HepG2 (cell line): ENCODE data around the gene BATF2. TPM values are rescaled to one million over a fixed set of nuclear protein-coding genes. Genes with fewer than 3 reads are reported as not detected.

Experiments used
- ATAC-seq: fragments of 200-7000 bp; cut with Tn5 transposase; 3 replicates; pipeline ENCODE4 v1.9.1; 2020; ENCODE audit warnings: mild to moderate bottlenecking, moderate library complexity
- BruUV-seq: library from RNA; stranded (reverse); fragments of 400-500 nt; replicated peaks from 2 replicates; lab custom pipeline; 2021; lab: Mats Ljungman, UMichigan
- CTCF ChIA-PET: fragments of 300-600 bp; formaldehyde crosslinking; extraction: SDS; loops from one replicate; lab custom pipeline; 2021; ENCODE audit warnings: low total read pairs, inconsistent platforms, low intra/inter-chr PET ratio; lab: Yijun Ruan, JAX
- POLR2A ChIA-PET: fragments of 350-600 bp; sonication (Branson Sonifier 250); formaldehyde crosslinking; loops from one replicate; lab custom pipeline; 2020; ENCODE audit warnings: antibody characterized with exemption, inconsistent platforms; lab: Yijun Ruan, JAX
- DNase-seq: peaks from one replicate; pipeline ENCODE4 v3.0.0-alpha.2; 2015; ENCODE audit warnings: low spot score
- FAIRE-seq: peaks from 3 replicates; lab custom pipeline; 2011; peaks lifted over from hg19 to GRCh38; lab: Jason Lieb, UNC
- H2AFZ ChIP-seq: one replicate; pipeline ENCODE4 v1.6.1; 2011; ENCODE audit warnings: low read length, inconsistent platforms
- H3K27ac ChIP-seq: fragments of 300-600 bp; 3 replicates; pipeline ENCODE4 v1.8.0; 2011; ENCODE audit warnings: mixed run types, mild to moderate bottlenecking, mixed read lengths, low read length, inconsistent platforms; ENCODE audit not compliant: insufficient read depth; ENCODE audit errors: extremely low read length
- H3K27me3 ChIP-seq, 2 experiments: fragments of 200-600 bp in 1 of 2; 2 replicates in 1 of 2; 3 replicates in 1 of 2; pipeline versions ENCODE4 v1.6.0 to v1.8.0; 2011; ENCODE audit warnings: low read length in 2 of 2, mild to moderate bottlenecking in 2 of 2, moderate library complexity in 2 of 2, inconsistent platforms in 1 of 2; ENCODE audit not compliant: insufficient read depth in 2 of 2, control insufficient read depth in 1 of 2
- H3K36me3 ChIP-seq, 2 experiments: fragments of 200-600 bp in 1 of 2; replicated peaks in 1 of 2; 2 replicates in 1 of 2; 3 replicates in 1 of 2; pipeline versions ENCODE4 v1.5.1 to v1.8.0; 2011; ENCODE audit warnings: low read length in 2 of 2, inconsistent platforms in 1 of 2; ENCODE audit not compliant: insufficient read depth in 2 of 2, control insufficient read depth in 1 of 2
- H3K4me1 ChIP-seq: 2 replicates; pipeline ENCODE4 v1.5.1; 2012; ENCODE audit warnings: low read length, inconsistent platforms; ENCODE audit not compliant: insufficient read depth
- H3K4me2 ChIP-seq: 2 replicates; pipeline ENCODE4 v1.6.0; 2011; ENCODE audit warnings: low read depth, low read length, inconsistent platforms
- H3K4me3 ChIP-seq, 3 experiments: fragments of 200-600 bp in 1 of 3; sonication (generic), shearing (Covaris generic) in 1 of 3; replicated peaks in 1 of 3; 2 replicates each; pipeline ENCODE4 v1.5.1; 2011 to 2016; ENCODE audit warnings: low read length in 3 of 3, inconsistent platforms in 2 of 3, low read depth in 2 of 3, mild to moderate bottlenecking in 2 of 3, control low read depth in 1 of 3, mixed read lengths in 1 of 3; ENCODE audit not compliant: insufficient read depth in 1 of 3
- H3K79me2 ChIP-seq: one replicate; pipeline ENCODE4 v1.6.1; 2011; ENCODE audit warnings: low read length, inconsistent platforms; ENCODE audit not compliant: insufficient read depth
- H3K9ac ChIP-seq: 2 replicates; pipeline ENCODE4 v1.6.0; 2011; ENCODE audit warnings: mild to moderate bottlenecking, low read depth, low read length, inconsistent platforms; ENCODE audit not compliant: insufficient read depth
- H3K9me3 ChIP-seq: 2 replicates; pipeline ENCODE4 v1.5.1; 2012; ENCODE audit warnings: mild to moderate bottlenecking, low read length
- H4K20me1 ChIP-seq: 2 replicates; pipeline ENCODE4 v1.6.0; 2011; ENCODE audit warnings: inconsistent platforms, mild to moderate bottlenecking, low read length, moderate library complexity; ENCODE audit not compliant: insufficient read depth
- GTF3A ChIP-seq: sonication (generic); formaldehyde crosslinking; conservative IDR thresholded peaks from 2 replicates; pipeline ENCODE4 v1.4.0; 2020; ENCODE audit warnings: mild to moderate bottlenecking, missing genetic modification reagents
- KDM6A ChIP-seq: IDR thresholded peaks from 2 replicates; pipeline ENCODE4 v1.6.1; 2016; ENCODE audit warnings: low read depth
- MXD3 ChIP-seq: IDR thresholded peaks from 2 replicates; pipeline ENCODE4 v1.6.1; 2016; ENCODE audit warnings: mild to moderate bottlenecking, missing biosample characterization, missing genetic modification reagents
- NR2F2 ChIP-seq: IDR thresholded peaks from 2 replicates; pipeline ENCODE4 v1.6.1; 2012; ENCODE audit warnings: low read depth, inconsistent platforms, borderline replicate concordance
- SETDB1 ChIP-seq: sonication (generic); formaldehyde crosslinking; IDR thresholded peaks from 2 replicates; pipeline ENCODE4 v1.5.1; 2020; ENCODE audit warnings: missing genetic modification reagents, mild to moderate bottlenecking, borderline replicate concordance
- USF2 ChIP-seq, 2 experiments: sonication (generic) in 1 of 2; formaldehyde crosslinking in 1 of 2; IDR thresholded peaks; 2 replicates each; pipeline versions ENCODE4 v1.5.1 to v1.6.1; 2011 to 2020; ENCODE audit warnings: borderline replicate concordance in 1 of 2, low read depth in 1 of 2, low read length in 1 of 2, mild to moderate bottlenecking in 1 of 2, missing genetic modification reagents in 1 of 2, moderate library complexity in 1 of 2
- ZFP37 ChIP-seq: sonication (generic); formaldehyde crosslinking; IDR thresholded peaks from 2 replicates; pipeline ENCODE4 v1.4.0; 2020; ENCODE audit warnings: missing genetic modification reagents, borderline replicate concordance
- ZNF138 ChIP-seq: sonication (generic); formaldehyde crosslinking; IDR thresholded peaks from 2 replicates; pipeline ENCODE4 v1.5.0; 2020; ENCODE audit warnings: mild to moderate bottlenecking, low read depth, missing genetic modification reagents
- ZNF577 ChIP-seq: sonication (generic); formaldehyde crosslinking; IDR thresholded peaks from 2 replicates; pipeline ENCODE4 v1.4.0; 2020; ENCODE audit warnings: mild to moderate bottlenecking, low read depth, missing genetic modification reagents, borderline replicate concordance
- ZNF720 ChIP-seq: sonication (generic); formaldehyde crosslinking; IDR thresholded peaks from 2 replicates; pipeline ENCODE4 v1.4.0; 2020; ENCODE audit warnings: missing genetic modification reagents
- ZNF878 ChIP-seq: sonication (generic); formaldehyde crosslinking; IDR thresholded peaks from 2 replicates; pipeline ENCODE4 v1.8.1; 2023; ENCODE audit warnings: mild to moderate bottlenecking, missing genetic modification reagents, moderate library complexity
- WGBS: methylation state at CpG from one replicate; pipeline ENCODE4 v1.1.6; 2017; ENCODE audit warnings: low lambda C conversion rate; 5-methylcytosine and 5-hydroxymethylcytosine counted together
- in situ Hi-C: cut with HindIII; loops from 2 replicates; pipeline ENCODE4 v1.10.0; 2017; ENCODE audit warnings: low pct_unique_long_range_greater_than_20kb; ENCODE audit not compliant: extremely low pct_ligation_motif_present
- intact Hi-C: fragments of 100-400 bp; cut with micrococcal nuclease; formaldehyde crosslinking; loops from one replicate; pipeline ENCODE4 v1.10.0; 2022; ENCODE audit not compliant: unreplicated experiment
- polyA plus RNA-seq, 8 experiments: library from polyadenylated mRNA; depleted of rRNA in 3 of 8; stranded (reverse) in 7 of 8; unstranded in 1 of 8; fragments of >200 nt; fragmentation: Illumina TruSeq in 4 of 8; extraction: Trizol in 4 of 8; gene quantifications; 2 replicates each; pipeline versions ENCODE4 v1.2.1 to v1.2.3, GENCODE V29; 2011 to 2016; ENCODE audit warnings: low read depth in 4 of 8, missing spikeins in 1 of 8, mixed read lengths in 1 of 8; ENCODE audit not compliant: insufficient read depth in 1 of 8
- total RNA-seq, 5 experiments: library from RNA; depleted of rRNA; stranded (reverse); fragments of >200 nt; fragmentation: Illumina TruSeq; extraction: Trizol; gene quantifications; 2 replicates each; pipeline ENCODE4 v1.2.3, GENCODE V29; 2016; ENCODE audit warnings: low read depth in 1 of 5
- TF ChIP-seq, protein P1 (sequence below): sonication (generic); formaldehyde crosslinking; IDR thresholded peaks from 2 replicates; pipeline ENCODE4 v1.4.0; 2020; ENCODE audit warnings: mild to moderate bottlenecking, missing genetic modification reagents
- TF ChIP-seq, protein P2 (sequence below), 2 experiments: sonication (generic) in 1 of 2; formaldehyde crosslinking in 1 of 2; IDR thresholded peaks; 2 replicates each; pipeline versions ENCODE4 v1.6.1 to v1.9.0; 2014 to 2022; ENCODE audit warnings: antibody characterized with exemption in 1 of 2, borderline replicate concordance in 1 of 2, inconsistent platforms in 1 of 2, low read depth in 1 of 2, missing genetic modification reagents in 1 of 2

BATF2 gene
- total and polyA plus RNA-seq, 2 of the 13 experiments (the other 11 are each of a cell fraction or from before 2014, with no cell fraction given), result 2.8 to 3.9 TPM

GRCh38 chr11:64951529-64951928 is 45.2 kb downstream of the BATF2 start:
- FAIRE-seq (no peak), ATAC-seq (no peak), DNase-seq (no peak)
- peaks cover 0 to 3% of the 10 kb centered on the region in 2 experiments; a peak in 2 of 5 replicates for H3K27me3 ChIP-seq
- no peaks in the 10 kb centered on the region for H3K79me2 ChIP-seq
- no peak overlapping the region for H3K9ac ChIP-seq
- in situ Hi-C loops (no loop called here), intact Hi-C loops (no loop called here)
- WGBS, result 25% methylated on average over 4 of the region's 4 CpGs
- H3K27ac ChIP-seq, result no peak overlapping the region
- H4K20me1 ChIP-seq, result no peaks in the 10 kb centered on the region
- no TSS peak for BruUV-seq
- no peaks in the 10 kb centered on the region for H3K4me1 ChIP-seq
- H3K4me3 ChIP-seq, result no peak overlapping the region
- no peaks in the 10 kb centered on the region for H3K9me3 ChIP-seq
- ChIA-PET POLR2A (interaction anchor here (0.7 kb wide), 1 partner anchor 47 kb away, joined by 4 read pairs; no protein-coding TSS in a partner anchor), CTCF (no interaction called here)
- H2AFZ ChIP-seq, result no peak overlapping the region
- no peaks in the 10 kb centered on the region for H3K36me3 ChIP-seq
- no peak overlapping the region for H3K4me2 ChIP-seq
- TF ChIP-seq NR2F2 (no peak), ZNF878 (CRISPR knock-in tag) (no peak), ZNF138 (CRISPR knock-in tag) (no peak), GTF3A (CRISPR knock-in tag) (no peak), SETDB1 (CRISPR knock-in tag) (no peak), USF2 (IDR thresholded peaks at IDR 0.05; ENCODE audit: low read depth, low read length) (no peak), USF2 (CRISPR knock-in tag; IDR thresholded peaks at IDR 0.05; ENCODE audit: borderline replicate concordance) (no peak), KDM6A (CRISPR knock-in tag) (no peak), ZNF577 (CRISPR knock-in tag) (no peak), ZFP37 (no peak), MXD3 (CRISPR knock-in tag) (no peak), ZNF720 (CRISPR knock-in tag) (no peak)
- TF ChIP-seq, protein P1, sequence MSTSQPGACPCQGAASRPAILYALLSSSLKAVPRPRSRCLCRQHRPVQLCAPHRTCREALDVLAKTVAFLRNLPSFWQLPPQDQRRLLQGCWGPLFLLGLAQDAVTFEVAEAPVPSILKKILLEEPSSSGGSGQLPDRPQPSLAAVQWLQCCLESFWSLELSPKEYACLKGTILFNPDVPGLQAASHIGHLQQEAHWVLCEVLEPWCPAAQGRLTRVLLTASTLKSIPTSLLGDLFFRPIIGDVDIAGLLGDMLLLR (CRISPR knock-in tag), result no peak
- TF ChIP-seq, protein P2, sequence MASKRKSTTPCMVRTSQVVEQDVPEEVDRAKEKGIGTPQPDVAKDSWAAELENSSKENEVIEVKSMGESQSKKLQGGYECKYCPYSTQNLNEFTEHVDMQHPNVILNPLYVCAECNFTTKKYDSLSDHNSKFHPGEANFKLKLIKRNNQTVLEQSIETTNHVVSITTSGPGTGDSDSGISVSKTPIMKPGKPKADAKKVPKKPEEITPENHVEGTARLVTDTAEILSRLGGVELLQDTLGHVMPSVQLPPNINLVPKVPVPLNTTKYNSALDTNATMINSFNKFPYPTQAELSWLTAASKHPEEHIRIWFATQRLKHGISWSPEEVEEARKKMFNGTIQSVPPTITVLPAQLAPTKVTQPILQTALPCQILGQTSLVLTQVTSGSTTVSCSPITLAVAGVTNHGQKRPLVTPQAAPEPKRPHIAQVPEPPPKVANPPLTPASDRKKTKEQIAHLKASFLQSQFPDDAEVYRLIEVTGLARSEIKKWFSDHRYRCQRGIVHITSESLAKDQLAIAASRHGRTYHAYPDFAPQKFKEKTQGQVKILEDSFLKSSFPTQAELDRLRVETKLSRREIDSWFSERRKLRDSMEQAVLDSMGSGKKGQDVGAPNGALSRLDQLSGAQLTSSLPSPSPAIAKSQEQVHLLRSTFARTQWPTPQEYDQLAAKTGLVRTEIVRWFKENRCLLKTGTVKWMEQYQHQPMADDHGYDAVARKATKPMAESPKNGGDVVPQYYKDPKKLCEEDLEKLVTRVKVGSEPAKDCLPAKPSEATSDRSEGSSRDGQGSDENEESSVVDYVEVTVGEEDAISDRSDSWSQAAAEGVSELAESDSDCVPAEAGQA (IDR thresholded peaks at IDR 0.05; ENCODE audit: low read depth), result no peak
- TF ChIP-seq, protein P2 (CRISPR knock-in tag; IDR thresholded peaks at IDR 0.05; ENCODE audit: borderline replicate concordance), result no peak
